Ovary (tissue), 3 donors: ENCODE measurements around the gene MESD.

Source experiments
- CTCF ChIP-seq, 3 donors: fragments of 450-650 bp in 2 of 3; fragments of 200-600 bp in 1 of 3; IDR thresholded peaks; one replicate each; pipeline versions ENCODE4 v1.5.1 to v1.8.0; 2016 to 2022; ENCODE audit warnings: antibody characterized with exemption in 3 of 3, mild to moderate bottlenecking in 1 of 3
- POLR2A ChIP-seq: fragments of 450-650 bp; IDR thresholded peaks from one replicate; pipeline ENCODE4 v1.6.1; 2017; ENCODE audit warnings: antibody characterized with exemption, mild to moderate bottlenecking, moderate library complexity
- donor health status: DM: no; HTN: no; CAD: no.

DNA sequence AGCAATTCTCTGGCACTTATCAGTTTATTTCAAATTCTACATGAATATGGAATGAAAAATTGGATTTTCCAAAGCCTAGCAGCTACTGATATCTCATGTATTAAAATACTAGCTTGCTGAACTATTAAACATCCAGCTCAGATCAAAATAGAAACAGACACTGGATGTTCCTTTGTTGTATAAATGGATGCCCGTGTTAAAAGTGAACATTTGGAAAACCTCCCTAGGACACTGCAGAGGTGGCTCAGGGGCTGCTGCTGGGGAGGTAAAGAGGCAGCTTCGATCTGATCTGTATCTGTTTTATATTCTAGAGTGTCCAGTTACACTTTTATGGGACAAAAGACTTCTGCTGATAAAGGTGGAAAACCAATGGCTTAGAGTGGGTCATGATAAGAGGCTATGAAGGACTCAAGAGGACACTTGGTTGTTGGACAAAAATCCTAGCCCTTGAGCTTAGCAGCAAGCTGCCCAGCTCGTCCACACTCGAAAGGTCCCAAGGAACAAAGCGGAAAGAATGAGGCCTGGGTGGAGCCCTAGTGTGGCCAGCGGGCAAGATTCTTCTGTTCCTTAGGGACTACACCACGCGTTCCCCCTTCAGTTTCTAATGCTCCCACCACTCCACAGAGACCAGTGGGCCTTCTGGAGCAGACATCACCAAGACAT, 9.9 kb downstream of the MESD start:
- TF ChIP-seq CTCF (IDR thresholded peaks at IDR 0.05): no peak
- no peak for TF ChIP-seq POLR2A
